ENCODE results near the gene FGF7.
"Not testable (repeated sequence)": the region's sequence is repeated elsewhere in the genome, so short reads cannot be mapped to it uniquely, and the experiment has no call there.

Gene FGF7

GRCh38 chr15:49495993-49496753 is 73.1 kb downstream of the FGF7 start:
- no peak for DNase-seq (ENCODE audit: low read depth)

GRCh38 chr15:49501586-49501985 is 78.5 kb downstream of the FGF7 start:
- no peak for DNase-seq (ENCODE audit: low read depth)

GRCh38 chr15:49506341-49506740 is 83.3 kb downstream of the FGF7 start:
- DNase-seq (ENCODE audit: low read depth): no peak

GRCh38 chr15:49507261-49507660 is 84.2 kb downstream of the FGF7 start:
- DNase-seq (ENCODE audit: low read depth): no peak

GRCh38 chr15:49512739-49513138 is 89.7 kb downstream of the FGF7 start:
- DNase-seq (ENCODE audit: low read depth): not testable (repeated sequence)

- no peak for DNase-seq (ENCODE audit: low read depth)
These were observed 98.8 kb downstream of the FGF7 start for GRCh38 chr15:49521802-49522201.

GRCh38 chr15:49528289-49528688 is 105.2 kb downstream of the FGF7 start:
- no peak for DNase-seq (ENCODE audit: low read depth)

- DNase-seq (ENCODE audit: low read depth): no peak
These were observed 107.0 kb downstream of the FGF7 start for GRCh38 chr15:49530092-49530491.
